Body of pancreas (tissue), 4 donors: Measurements from ENCODE around the gene GLB1L2.

Source experiments
- CTCF ChIP-seq, 7 experiments: fragments of 450-650 bp in 4 of 7; fragments of 200-600 bp in 3 of 7; sonication (generic) in 3 of 7; IDR thresholded peaks; one replicate each; pipeline ENCODE4 v1.5.1; 2016 to 2019; ENCODE audit warnings: antibody characterized with exemption in 7 of 7
- POLR2A ChIP-seq, 3 donors: fragments of 450-650 bp; IDR thresholded peaks; one replicate each; pipeline ENCODE4 v1.6.1; 2016; ENCODE audit warnings: antibody characterized with exemption in 3 of 3, mild to moderate bottlenecking in 2 of 3

- TF ChIP-seq CTCF (IDR thresholded peaks at IDR 0.05) (no peak), POLR2A (IDR thresholded peaks at IDR 0.05) (no peak)
These were observed 6.3 kb downstream of the GLB1L2 start for GRCh38 chr11:134338068-134338467.
